ENCODE measurements around the gene IL12B.
"Not testable (repeated sequence)": the region's sequence is repeated elsewhere in the genome, so short reads cannot be mapped to it uniquely, and the experiment has no call there.

The IL12B gene

GRCh38 chr5:159309689-159310433 is 20.4 kb downstream of the IL12B start:
- DNase-seq (ENCODE audit: low read depth): no peak
- TF ChIP-seq CTCF (IDR thresholded peaks at IDR 0.05; ENCODE audit: control insufficient read depth, extremely low read depth, insufficient read depth): no peak
- no peak overlapping the region for H3K4me3 ChIP-seq (ENCODE audit: low read depth, low read length)

- TF ChIP-seq CTCF (IDR thresholded peaks at IDR 0.05; ENCODE audit: control insufficient read depth, extremely low read depth, insufficient read depth): no peak
These were observed 25.2 kb downstream of the IL12B start for GRCh38 chr5:159304961-159305595.

GRCh38 chr5:159303286-159303685 is 27.0 kb downstream of the IL12B start:
- H3K4me3 ChIP-seq (ENCODE audit: low read depth, low read length): no peak overlapping the region
- DNase-seq (ENCODE audit: low read depth): no peak
- no peak for TF ChIP-seq CTCF (IDR thresholded peaks at IDR 0.05; ENCODE audit: control insufficient read depth, extremely low read depth, insufficient read depth)

More at GRCh38 chr5:159304961-159305595, 25.2 kb downstream of the IL12B start:
- DNase-seq (ENCODE audit: low read depth): no peak
- H3K4me3 ChIP-seq (ENCODE audit: low read depth, low read length): no peak overlapping the region

- not testable (repeated sequence) for H3K4me3 ChIP-seq (ENCODE audit: low read depth, low read length); DNase-seq (ENCODE audit: low read depth)
These were observed 28.1 kb downstream of the IL12B start for GRCh38 chr5:159301929-159302860.

GRCh38 chr5:159301466-159301865 is 28.8 kb downstream of the IL12B start:
- no peak for DNase-seq (ENCODE audit: low read depth)
- TF ChIP-seq CTCF (IDR thresholded peaks at IDR 0.05; ENCODE audit: control insufficient read depth, extremely low read depth, insufficient read depth): no peak
- H3K4me3 ChIP-seq (ENCODE audit: low read depth, low read length): no peak overlapping the region

- not testable (repeated sequence) for H3K4me3 ChIP-seq (ENCODE audit: low read depth, low read length)
These were observed 33.0 kb downstream of the IL12B start for GRCh38 chr5:159297300-159297699.

GRCh38 chr5:159294921-159295320 is 35.4 kb downstream of the IL12B start:
- TF ChIP-seq CTCF (IDR thresholded peaks at IDR 0.05; ENCODE audit: control insufficient read depth, extremely low read depth, insufficient read depth): no peak
- no peak overlapping the region for H3K4me3 ChIP-seq (ENCODE audit: low read depth, low read length)
- DNase-seq (ENCODE audit: low read depth): no peak

More at GRCh38 chr5:159297300-159297699, 33.0 kb downstream of the IL12B start:
- DNase-seq (ENCODE audit: low read depth): not testable (repeated sequence)
